Ishikawa (cell line): Measurements from ENCODE around the gene GSTM4.

ENCODE experiments used
- CEBPB ChIP-seq: IDR thresholded peaks from 2 replicates; pipeline ENCODE4 v1.6.1; 2012
- CREB1 ChIP-seq: IDR thresholded peaks from 2 replicates; pipeline ENCODE4 v1.6.1; 2012; ENCODE audit warnings: low read depth
- EGR1 ChIP-seq: IDR thresholded peaks from 2 replicates; pipeline ENCODE4 v1.6.1; 2012
- EP300 ChIP-seq: IDR thresholded peaks from 2 replicates; pipeline ENCODE4 v1.6.1; 2012; ENCODE audit warnings: borderline replicate concordance
- FOXM1 ChIP-seq: IDR thresholded peaks from 2 replicates; pipeline ENCODE4 v1.6.1; 2012; ENCODE audit warnings: low read depth, borderline replicate concordance
- MAX ChIP-seq: IDR thresholded peaks from 2 replicates; pipeline ENCODE4 v1.6.1; 2012
- NFIC ChIP-seq: IDR thresholded peaks from 2 replicates; pipeline ENCODE4 v1.6.1; 2012
- RAD21 ChIP-seq: IDR thresholded peaks from 2 replicates; pipeline ENCODE4 v1.6.1; 2012; ENCODE audit warnings: low read depth
- REST ChIP-seq: IDR thresholded peaks from 2 replicates; pipeline ENCODE4 v1.6.1; 2012; ENCODE audit warnings: low read depth, mild to moderate bottlenecking
- TAF1 ChIP-seq: IDR thresholded peaks from 2 replicates; pipeline ENCODE4 v1.6.1; 2012; ENCODE audit warnings: low read depth, mild to moderate bottlenecking
- TCF12 ChIP-seq: IDR thresholded peaks from 2 replicates; pipeline ENCODE4 v1.6.1; 2012; ENCODE audit warnings: low read depth
- TEAD4 ChIP-seq: IDR thresholded peaks from 2 replicates; pipeline ENCODE4 v1.6.1; 2012
- USF1 ChIP-seq: IDR thresholded peaks from 2 replicates; pipeline ENCODE4 v1.6.1; 2012
- YY1 ChIP-seq: IDR thresholded peaks from 2 replicates; pipeline ENCODE4 v1.6.1; 2012; ENCODE audit warnings: low read depth
- ZBTB7A ChIP-seq: IDR thresholded peaks from 2 replicates; pipeline ENCODE4 v1.6.1; 2012; ENCODE audit warnings: low read depth

GSTM4 gene

GRCh38 chr1:109619576-109620400 is 36.1 kb upstream of the GSTM4 start, which contains the start of the genes AMPD2 and GNAT2:
Gene AMPD2, plus strand, starts transcription at chr1:109619837. Its CDS starts 1,339 bp downstream, at chr1:109621176.
Gene GNAT2, minus strand, starts transcription at chr1:109619616. Its CDS starts 6,746 bp downstream, at chr1:109612870.
- TF ChIP-seq CEBPB: no peak
- TF ChIP-seq USF1: peak; percentile 91
- TF ChIP-seq TEAD4: no peak
- TF ChIP-seq EP300: peak; percentile 29; the same call in 1 of the 2 replicates
- TF ChIP-seq EGR1: 0 out of 2 replicates have a peak, but pooled peaks have one; percentile 22
- TF ChIP-seq MAX: peak; percentile 98
- no peak for TF ChIP-seq FOXM1
- TF ChIP-seq TAF1: peak; percentile 63
- peak; percentile 69 for TF ChIP-seq YY1
- TF ChIP-seq NFIC: 0 out of 2 replicates have a peak, but pooled peaks have one; percentile 22
- peak; percentile 94; the same call in 1 of the 2 replicates for TF ChIP-seq ZBTB7A

- TF ChIP-seq YY1 (no peak), USF1 (no peak), TEAD4 (no peak)
Observed at GRCh38 chr1:109620401-109620791, 35.5 kb upstream of the GSTM4 start.

- no peak for TF ChIP-seq USF1
- 0 out of 2 replicates have a peak, but pooled peaks have one; percentile 27 for TF ChIP-seq TCF12
- no peak for TF ChIP-seq RAD21
- no peak for TF ChIP-seq REST
Observed at GRCh38 chr1:109620841-109621286, 35.0 kb upstream of the GSTM4 start.

GRCh38 chr1:109621379-109622136 is 34.3 kb upstream of the GSTM4 start:
- TF ChIP-seq YY1 (no peak), NFIC (no peak), USF1 (no peak), CEBPB (no peak), TCF12 (no peak), CREB1 (no peak), EGR1 (no peak), MAX (no peak), REST (no peak), EP300 (no peak)

- TF ChIP-seq CREB1: no peak
- no peak for TF ChIP-seq MAX
- no peak for TF ChIP-seq EGR1
- TF ChIP-seq TAF1: no peak
- no peak for TF ChIP-seq USF1
- no peak for TF ChIP-seq NFIC
Observed at GRCh38 chr1:109622137-109622892, 33.6 kb upstream of the GSTM4 start.
